Endothelial cell of umbilical vein (primary cell): ENCODE results near the gene OR5A2. TPM values are rescaled to one million over a fixed set of nuclear protein-coding genes. Genes with fewer than 3 reads are reported as not detected.
A peak's percentile ranks its signal among the peaks of the same experiment; 100 is the strongest.

Experiments
- BruUV-seq: library from RNA; stranded (reverse); fragments of 400-500 nt; replicated peaks from 2 replicates; lab custom pipeline; 2021; lab: Mats Ljungman, UMichigan
- CTCF ChIA-PET: fragments of 300-600, 350-600 bp; sonication (Branson Sonifier 250); formaldehyde crosslinking; loops from one replicate; lab custom pipeline; 2021; ENCODE audit warnings: antibody characterized with exemption, inconsistent platforms; lab: Charles Lee
- POLR2A ChIA-PET: fragments of 300-600, 350-600 bp; sonication (Branson Sonifier 250); formaldehyde crosslinking; loops from one replicate; lab custom pipeline; 2021; ENCODE audit warnings: antibody characterized with exemption, inconsistent platforms; lab: Charles Lee
- DNase-seq: peaks from one replicate; pipeline ENCODE4 v3.0.0-alpha.2; 2011; ENCODE audit warnings: low read depth, low spot score
- FAIRE-seq: peaks from 2 replicates; lab custom pipeline; 2011; peaks lifted over from hg19 to GRCh38; lab: Jason Lieb, UNC
- H2AFZ ChIP-seq: 2 replicates; pipeline ENCODE4 v1.6.0; 2012; ENCODE audit warnings: low read depth, low read length, control low read depth, inconsistent platforms
- H3K27ac ChIP-seq: 2 replicates; pipeline ENCODE4 v1.5.1; 2011; ENCODE audit warnings: low read depth, mild to moderate bottlenecking, control low read depth, low read length, moderate library complexity; ENCODE audit not compliant: insufficient read depth
- H3K27me3 ChIP-seq, 2 experiments: 2 replicates each; pipeline versions ENCODE4 v1.6.0 to v1.6.1; 2011; ENCODE audit warnings: low read length in 2 of 2, mixed read lengths in 1 of 2; ENCODE audit not compliant: control insufficient read depth in 2 of 2, insufficient read depth in 2 of 2
- H3K36me3 ChIP-seq, 2 experiments: 2 replicates in 1 of 2; 3 replicates in 1 of 2; pipeline ENCODE4 v1.5.1; 2011; ENCODE audit warnings: low read length in 2 of 2, mild to moderate bottlenecking in 1 of 2, moderate library complexity in 1 of 2; ENCODE audit not compliant: control insufficient read depth in 2 of 2, insufficient read depth in 2 of 2; ENCODE audit errors: extremely low read depth in 1 of 2
- H3K4me1 ChIP-seq: 3 replicates; pipeline ENCODE4 v1.5.1; 2011; ENCODE audit warnings: mild to moderate bottlenecking, low read length; ENCODE audit not compliant: control insufficient read depth, insufficient read depth; ENCODE audit errors: extremely low read depth
- H3K4me2 ChIP-seq: 2 replicates; pipeline ENCODE4 v1.6.1; 2011; ENCODE audit warnings: low read length, control low read depth, mixed read lengths; ENCODE audit not compliant: insufficient read depth
- H3K4me3 ChIP-seq, 3 experiments: fragments of 200-600 bp in 1 of 3; sonication (generic), shearing (Covaris generic) in 1 of 3; replicated peaks in 1 of 3; 2 replicates each; pipeline ENCODE4 v1.5.1; 2011 to 2016; ENCODE audit warnings: control low read depth in 3 of 3, low read length in 3 of 3, mild to moderate bottlenecking in 2 of 3, inconsistent platforms in 1 of 3, low read depth in 1 of 3, moderate library complexity in 1 of 3; ENCODE audit not compliant: insufficient read depth in 1 of 3
- H3K79me2 ChIP-seq: 2 replicates; pipeline ENCODE4 v1.6.0; 2012; ENCODE audit warnings: low read length, inconsistent platforms; ENCODE audit not compliant: control insufficient read depth, insufficient read depth
- H3K9ac ChIP-seq: replicated peaks from 2 replicates; pipeline ENCODE3; 2011; ENCODE audit warnings: low read length, control low read depth; ENCODE audit not compliant: insufficient read depth; ENCODE audit errors: extremely low read depth
- H3K9me1 ChIP-seq: replicated peaks from 3 replicates; pipeline ENCODE4 v1.6.0; 2011; ENCODE audit warnings: mild to moderate bottlenecking, low read length; ENCODE audit not compliant: control insufficient read depth, insufficient read depth; ENCODE audit errors: extremely low read depth
- H3K9me3 ChIP-seq: replicated peaks from 2 replicates; pipeline ENCODE4 v1.5.1; 2012; ENCODE audit warnings: low read length, inconsistent platforms; ENCODE audit not compliant: control insufficient read depth, insufficient read depth
- H4K20me1 ChIP-seq: replicated peaks from 2 replicates; pipeline ENCODE3; 2011; ENCODE audit warnings: mild to moderate bottlenecking, low read length; ENCODE audit not compliant: control insufficient read depth, insufficient read depth; ENCODE audit errors: extremely low read depth
- FOS ChIP-seq: IDR thresholded peaks from 2 replicates; pipeline ENCODE4 v1.6.1; 2011; ENCODE audit warnings: mild to moderate bottlenecking, low read length, moderate library complexity, borderline replicate concordance; ENCODE audit not compliant: insufficient read depth
- GATA2 ChIP-seq: IDR thresholded peaks from 2 replicates; pipeline ENCODE4 v1.7.0; 2011; ENCODE audit warnings: low read depth, mild to moderate bottlenecking, moderate library complexity, mixed read lengths, low read length; ENCODE audit not compliant: insufficient read length, insufficient read depth
- JUN ChIP-seq: IDR thresholded peaks from 2 replicates; pipeline ENCODE4 v1.6.1; 2011; ENCODE audit warnings: borderline replicate concordance, low read depth; ENCODE audit not compliant: insufficient read length, insufficient read depth
- MYC ChIP-seq: IDR thresholded peaks from one replicate; pipeline ENCODE4 v1.6.1; 2011; ENCODE audit warnings: mild to moderate bottlenecking, low read depth, low read length
- POLR2A ChIP-seq: IDR thresholded peaks from 2 replicates; pipeline ENCODE4 v1.6.1; 2012; ENCODE audit warnings: low read depth, mild to moderate bottlenecking, control low read depth, low read length
- POLR2AphosphoS5 ChIP-seq: IDR thresholded peaks from 2 replicates; pipeline ENCODE4 v1.6.1; 2012; ENCODE audit warnings: low read depth, mild to moderate bottlenecking, control low read depth, low read length, moderate library complexity; ENCODE audit not compliant: insufficient read depth
- dilution Hi-C: fragments of 300-500 bp; cut with MboI; formaldehyde crosslinking; loops from one replicate; pipeline ENCODE4 v1.15.0; 2019; ENCODE audit warnings: low sequenced_read_pairs; ENCODE audit not compliant: extremely low pct_ligation_motif_present
- intact Hi-C: fragments of 100-400 bp; cut with micrococcal nuclease; formaldehyde crosslinking; loops from one replicate; pipeline ENCODE4 v1.10.0; 2022
- polyA plus RNA-seq, 4 experiments: library from polyadenylated mRNA; depleted of rRNA in 3 of 4; stranded (reverse) in 3 of 4; unstranded in 1 of 4; fragments of >200 nt; gene quantifications; 2 replicates each; pipeline versions ENCODE4 v1.2.1 to v1.2.3, GENCODE V29; 2011 to 2012; ENCODE audit warnings: missing spikeins in 1 of 4
- total RNA-seq: library from RNA; stranded (reverse); gene quantifications from 2 replicates; pipeline ENCODE4 v1.2.3, GENCODE V29; 2021
- TF ChIP-seq, protein P1 (sequence below): IDR thresholded peaks from 2 replicates; pipeline ENCODE4 v1.6.1; 2011; ENCODE audit not compliant: insufficient read depth, insufficient read length
- TF ChIP-seq, protein P2 (sequence below), 2 donors: IDR thresholded peaks; 1 replicate in 1 of 2; 2 replicates in 1 of 2; pipeline ENCODE4 v1.5.1; 2011; ENCODE audit warnings: low read length in 2 of 2, mild to moderate bottlenecking in 2 of 2, moderate library complexity in 2 of 2, control low read depth in 1 of 2, inconsistent platforms in 1 of 2, low read depth in 1 of 2; ENCODE audit not compliant: insufficient read depth in 1 of 2; ENCODE audit errors: extremely low read depth in 1 of 2

OR5A2 gene
- total and polyA plus RNA-seq, 2 donors (not counting 3 experiments of a cell fraction or from before 2014, with no cell fraction given), result not detected

DNA sequence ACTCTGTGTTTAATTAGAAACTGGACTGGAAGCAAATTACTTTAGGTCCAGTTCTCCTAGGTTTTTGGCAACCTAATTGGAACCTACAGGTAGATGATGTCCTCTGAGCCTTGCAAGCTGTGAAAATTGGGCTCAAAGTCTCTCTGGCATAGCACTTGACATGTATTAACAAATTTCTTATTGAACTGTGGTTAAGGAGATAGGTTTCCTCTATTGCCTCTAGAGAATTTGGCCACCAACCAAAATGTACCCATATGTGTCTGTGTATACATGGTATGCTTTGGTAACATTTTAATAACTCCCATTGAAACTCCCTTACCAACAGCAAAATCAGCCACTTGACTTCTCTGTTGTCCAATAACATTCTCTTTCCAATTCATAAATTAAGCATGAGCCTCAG lies 46.8 kb upstream of the OR5A2 start, which contains the start of gene OR4D10:
TSS of gene OR4D10 (plus strand) at position 301 of the 400 bp plus-strand sequence. CDS start 4,115 bp downstream, outside the sequence.
- Histone ChIP-seq H3K36me3 (no peaks in the 10 kb centered on the region), H3K79me2 (no peaks in the 10 kb centered on the region), H3K9ac (no peak within 1 kb of the TSS), H3K4me1 (no peaks in the 10 kb centered on the region), H3K27ac (no peak within 1 kb of the TSS), H2AFZ (no peak within 1 kb of the TSS), H3K4me2 (no peak within 1 kb of the TSS), H3K4me3 (no peak within 1 kb of the TSS), H3K9me3 (no peaks in the 10 kb centered on the region), H3K27me3 (no peaks in the 10 kb centered on the region), H4K20me1 (no peaks in the 10 kb centered on the region), H3K9me1 (no peaks in the 10 kb centered on the region)
- ChIA-PET POLR2A (no interaction called here), CTCF (no interaction called here)
- TF ChIP-seq MYC, result no peak
- no peak for TF ChIP-seq POLR2AphosphoS5
- TF ChIP-seq GATA2, result no peak
- no peak for TF ChIP-seq FOS
- TF ChIP-seq JUN, result no peak
- FAIRE-seq (no peak), DNase-seq (no peak)
- intact Hi-C loops (no loop called here), dilution Hi-C loops (no loop called here)
- BruUV-seq, result no TSS peak

DNA sequence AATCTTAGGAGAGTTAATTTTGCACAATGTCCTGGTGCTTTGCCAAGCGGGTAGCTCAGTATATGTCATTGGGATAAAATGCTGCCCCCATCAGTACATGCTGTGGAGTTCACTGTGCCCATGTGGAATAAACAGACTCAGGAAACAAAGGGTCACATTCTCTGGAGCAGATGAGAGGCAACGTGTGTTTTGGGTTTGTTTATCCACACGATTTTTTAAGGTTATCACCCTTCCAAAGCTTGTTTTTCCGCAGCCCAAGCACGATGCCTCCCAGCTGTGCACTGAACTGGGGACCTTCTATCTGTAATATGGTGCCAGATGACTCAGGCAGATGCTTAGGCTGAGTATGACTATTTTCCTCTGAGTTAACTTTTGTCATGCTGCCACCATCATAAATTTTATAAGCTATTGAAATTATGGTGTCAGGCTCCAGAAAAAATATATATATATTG lies 37.0 kb upstream of the OR5A2 start:
- TF ChIP-seq GATA2 (peak; percentile 20), POLR2AphosphoS5 (no peak), FOS (peak; percentile 42), POLR2A (no peak), MYC (no peak)
- TF ChIP-seq, protein P1, sequence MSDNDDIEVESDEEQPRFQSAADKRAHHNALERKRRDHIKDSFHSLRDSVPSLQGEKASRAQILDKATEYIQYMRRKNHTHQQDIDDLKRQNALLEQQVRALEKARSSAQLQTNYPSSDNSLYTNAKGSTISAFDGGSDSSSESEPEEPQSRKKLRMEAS, result no peak
- TF ChIP-seq, protein P2, sequence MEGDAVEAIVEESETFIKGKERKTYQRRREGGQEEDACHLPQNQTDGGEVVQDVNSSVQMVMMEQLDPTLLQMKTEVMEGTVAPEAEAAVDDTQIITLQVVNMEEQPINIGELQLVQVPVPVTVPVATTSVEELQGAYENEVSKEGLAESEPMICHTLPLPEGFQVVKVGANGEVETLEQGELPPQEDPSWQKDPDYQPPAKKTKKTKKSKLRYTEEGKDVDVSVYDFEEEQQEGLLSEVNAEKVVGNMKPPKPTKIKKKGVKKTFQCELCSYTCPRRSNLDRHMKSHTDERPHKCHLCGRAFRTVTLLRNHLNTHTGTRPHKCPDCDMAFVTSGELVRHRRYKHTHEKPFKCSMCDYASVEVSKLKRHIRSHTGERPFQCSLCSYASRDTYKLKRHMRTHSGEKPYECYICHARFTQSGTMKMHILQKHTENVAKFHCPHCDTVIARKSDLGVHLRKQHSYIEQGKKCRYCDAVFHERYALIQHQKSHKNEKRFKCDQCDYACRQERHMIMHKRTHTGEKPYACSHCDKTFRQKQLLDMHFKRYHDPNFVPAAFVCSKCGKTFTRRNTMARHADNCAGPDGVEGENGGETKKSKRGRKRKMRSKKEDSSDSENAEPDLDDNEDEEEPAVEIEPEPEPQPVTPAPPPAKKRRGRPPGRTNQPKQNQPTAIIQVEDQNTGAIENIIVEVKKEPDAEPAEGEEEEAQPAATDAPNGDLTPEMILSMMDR (IDR thresholded peaks at IDR 0.05; ENCODE audit: extremely low read depth in 1 of 2, insufficient read depth in 1 of 2, low read depth in 1 of 2, low read length in 2 of 2), result peak in 1 of 2 donors; percentile 11
- ChIA-PET CTCF (interaction anchor here (0.9 to 1.4 kb wide), 2 partner anchors 12 to 74 kb away, joined by 3 to 4 read pairs; no protein-coding TSS in a partner anchor), POLR2A (no interaction called here)
- Histone ChIP-seq H3K79me2 (no peaks in the 10 kb centered on the region), H3K9ac (no peak overlapping the region), H3K4me1 (peaks cover 7% of the 10 kb centered on the region), H3K27me3 (no peaks in the 10 kb centered on the region), H3K4me3 (no peak overlapping the region), H3K27ac (no peak overlapping the region), H3K9me1 (no peaks in the 10 kb centered on the region), H3K9me3 (no peaks in the 10 kb centered on the region), H3K36me3 (no peaks in the 10 kb centered on the region), H2AFZ (peak overlapping the region; percentile 64), H4K20me1 (no peaks in the 10 kb centered on the region), H3K4me2 (peak overlapping the region; percentile 29)
- FAIRE-seq, result peak; percentile 55
- no TSS peak for BruUV-seq
- peak; percentile 85 for DNase-seq
- dilution Hi-C loops, result no loop called here
- intact Hi-C loops, result no loop called here
